ENCODE data around the gene ZNF140. TPM values are rescaled to one million over a fixed set of nuclear protein-coding genes. Genes with fewer than 3 reads are reported as not detected.
A peak's percentile ranks its signal among the peaks of the same experiment; 100 is the strongest.

The ZNF140 gene
- total and polyA plus RNA-seq, 7 experiments from 2014 or later: 11.2 to 30.7 (median 22.9) TPM

DNA sequence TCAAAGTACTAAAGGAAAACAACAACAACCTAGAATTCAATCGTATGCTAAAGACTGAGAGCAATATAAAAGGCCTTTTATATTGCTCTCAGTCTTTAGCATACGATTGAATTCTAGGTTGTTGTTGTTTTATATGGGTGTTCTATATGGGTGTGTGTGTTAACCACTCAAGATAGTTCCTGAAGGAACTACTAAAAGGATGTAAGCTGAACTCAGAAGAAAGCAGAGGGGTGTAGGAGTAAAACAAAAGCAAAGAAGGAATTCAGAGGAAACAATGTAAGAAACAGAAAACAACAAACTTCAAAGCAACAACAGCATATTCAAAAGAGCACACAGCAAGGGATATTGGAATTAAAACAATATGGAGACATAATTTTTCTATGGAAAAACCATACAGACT lies 44.0 kb downstream of the ZNF140 start:
- intact Hi-C loops (cut with micrococcal nuclease): no loop called here
- H3K27ac ChIP-seq (ENCODE audit: low read depth, low read length): no peak overlapping the region
- Mint-ChIP-seq H3K27me3 (no peaks in the 10 kb centered on the region), H3K4me1 (peaks cover 0 to 16% (median 7%) of the 10 kb centered on the region in 7 donors), H3K27ac (no peak overlapping the region), H3K36me3 (peaks cover 21 to 70% (median 65%) of the 10 kb centered on the region in 5 donors), H3K4me3 (peak overlapping the region in 3 of 10 donors; percentile 5 to 23 (median 17)), H3K9me3 (peaks cover 10 to 100% (median 70%) of the 10 kb centered on the region in 11 donors)
- ChIA-PET POLR2A (interaction anchor here (0.6 kb wide), 1 partner anchor 168 kb away, joined by 6 read pairs; no protein-coding TSS in a partner anchor), CTCF (interaction anchor here (0.6 kb wide), 1 partner anchor 469 kb away, joined by 4 read pairs; no protein-coding TSS in a partner anchor)
- H3K27me3 ChIP-seq (ENCODE audit: control insufficient read depth in 2 of 2, insufficient read depth in 2 of 2, low read length in 2 of 2): no peaks in the 10 kb centered on the region
- peaks cover 7 to 65% (median 20%) of the 10 kb centered on the region in 3 experiments for H3K36me3 ChIP-seq (ENCODE audit: control insufficient read depth in 2 of 3, insufficient read depth in 3 of 3, low read length in 3 of 3)
- H3K9me3 ChIP-seq (ENCODE audit: control insufficient read depth in 2 of 3, low read length in 3 of 3): peaks cover 25 to 94% (median 45%) of the 10 kb centered on the region in 3 experiments
- H3K4me3 ChIP-seq (ENCODE audit: low read length): peak overlapping the region; percentile 13
- no peak for DNase-seq
- no peak for ATAC-seq
- H3K4me1 ChIP-seq (ENCODE audit: control insufficient read depth in 2 of 2, insufficient read depth in 2 of 2, low read length in 2 of 2): no peaks in the 10 kb centered on the region

DNA sequence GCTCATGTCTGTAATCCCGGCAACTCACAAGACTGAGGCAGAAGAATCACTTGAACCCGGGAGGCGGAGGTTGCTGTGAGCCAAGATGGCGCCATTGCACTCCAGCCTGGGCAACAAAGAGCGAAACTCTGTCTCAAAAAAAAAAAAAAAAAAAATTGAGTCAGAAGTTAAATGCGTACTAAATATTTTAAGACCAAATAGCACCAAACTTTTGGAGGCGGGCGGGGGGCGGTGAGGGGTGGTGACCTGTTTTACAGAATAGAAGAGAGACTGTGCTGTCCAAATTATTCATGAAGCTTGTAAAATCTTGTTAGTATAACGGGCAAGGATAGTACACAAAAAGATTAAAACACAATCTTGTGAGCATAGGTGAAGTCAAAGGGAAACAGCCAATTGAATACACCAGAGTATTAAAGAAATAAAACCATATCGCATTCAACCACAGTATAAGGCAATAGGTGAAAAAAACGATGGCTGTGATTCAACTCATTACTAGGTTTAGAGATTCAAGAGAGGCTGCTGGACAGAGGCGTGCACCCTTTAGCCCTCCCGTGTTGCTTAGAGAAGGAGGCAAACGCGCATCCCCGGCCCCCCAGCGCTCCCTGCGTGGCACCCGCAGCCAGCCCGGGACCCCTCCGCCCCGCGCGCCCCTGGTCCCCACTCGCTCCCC lies 48.8 kb downstream of the ZNF140 start:
- Histone ChIP-seq H3K27ac (ENCODE audit: low read depth, low read length) (peak overlapping the region; percentile 98), H3K36me3 (ENCODE audit: control insufficient read depth in 2 of 3, insufficient read depth in 3 of 3, low read length in 3 of 3) (peaks cover 3 to 46% (median 8%) of the 10 kb centered on the region in 3 experiments), H3K4me3 (ENCODE audit: low read length) (peak overlapping the region; percentile 62), H3K4me1 (ENCODE audit: control insufficient read depth in 2 of 2, insufficient read depth in 2 of 2, low read length in 2 of 2) (peaks cover 0 to 7% of the 10 kb centered on the region in 2 donors), H3K27me3 (ENCODE audit: control insufficient read depth in 2 of 2, insufficient read depth in 2 of 2, low read length in 2 of 2) (no peaks in the 10 kb centered on the region), H3K9me3 (ENCODE audit: control insufficient read depth in 2 of 3, low read length in 3 of 3) (peaks cover 12 to 68% (median 21%) of the 10 kb centered on the region in 3 experiments)
- DNase-seq (peak in 1 of 9 donors; percentile 14), ATAC-seq (peak; percentile 2)
- ChIA-PET POLR2A (interaction anchor here (0.9 to 3.4 kb wide), 6 partner anchors 20 to 143 kb away, joined by 4 to 23 read pairs (median 10); partner anchors contain the start of genes ZNF140, ZNF26 and ZNF84), CTCF (no interaction called here)
- H3K27me3 Mint-ChIP-seq: no peaks in the 10 kb centered on the region
- intact Hi-C loops (cut with micrococcal nuclease): loop anchor here (1.0 to 5.0 kb wide), 11 partner anchors 49 to 367 kb away; partner anchors contain the start of genes CHFR (in 2 of the 2), ZNF140 (in 2 of the 2), ZNF26 (in 2 of the 2) and ZNF268 (in 2 of the 2)
- peak overlapping the region; percentile 97 to 100 (median 99) for H3K27ac Mint-ChIP-seq
- H3K36me3 Mint-ChIP-seq: peaks cover 20 to 68% (median 64%) of the 10 kb centered on the region in 5 donors
- H3K4me1 Mint-ChIP-seq: peaks cover 14 to 51% (median 27%) of the 10 kb centered on the region in 7 donors
- peaks cover 12 to 100% (median 61%) of the 10 kb centered on the region in 11 donors for H3K9me3 Mint-ChIP-seq
- H3K4me3 Mint-ChIP-seq: peak overlapping the region; percentile 90 to 99 (median 94)

- ChIA-PET CTCF (no interaction called here), POLR2A (interaction anchor here (0.6 to 3.4 kb wide), 10 partner anchors 10 to 355 kb away, joined by 3 to 23 read pairs (median 4); partner anchors contain the start of genes ZNF140, ZNF26 and ZNF84)
- no peaks in the 10 kb centered on the region for H3K27me3 Mint-ChIP-seq
- no peaks in the 10 kb centered on the region for H3K27me3 ChIP-seq (ENCODE audit: control insufficient read depth in 2 of 2, insufficient read depth in 2 of 2, low read length in 2 of 2)
- peaks cover 0 to 7% of the 10 kb centered on the region in 2 donors for H3K4me1 ChIP-seq (ENCODE audit: control insufficient read depth in 2 of 2, insufficient read depth in 2 of 2, low read length in 2 of 2)
- H3K36me3 ChIP-seq (ENCODE audit: control insufficient read depth in 2 of 3, insufficient read depth in 3 of 3, low read length in 3 of 3): peaks cover 3 to 48% (median 3%) of the 10 kb centered on the region in 3 experiments
- H3K36me3 Mint-ChIP-seq: peaks cover 22 to 68% (median 65%) of the 10 kb centered on the region in 5 donors
- DNase-seq (peak; percentile 96 to 99 (median 98)), ATAC-seq (peak; percentile 93)
- peak within 1 kb of the TSS; percentile 97 to 100 (median 99) for H3K27ac Mint-ChIP-seq
- intact Hi-C loops (cut with micrococcal nuclease): loop anchor here (1.0 to 5.0 kb wide), 11 partner anchors 50 to 368 kb away; partner anchors contain the start of genes CHFR (in 2 of the 2), ZNF140 (in 2 of the 2), ZNF26 (in 2 of the 2) and ZNF268 (in 2 of the 2)
- H3K4me1 Mint-ChIP-seq: peaks cover 15 to 51% (median 27%) of the 10 kb centered on the region in 7 donors
- H3K4me3 Mint-ChIP-seq: peak within 1 kb of the TSS; percentile 90 to 99 (median 94)
- H3K9me3 ChIP-seq (ENCODE audit: control insufficient read depth in 2 of 3, low read length in 3 of 3): peaks cover 5 to 68% (median 14%) of the 10 kb centered on the region in 3 experiments
- H3K27ac ChIP-seq (ENCODE audit: low read depth, low read length): peak within 1 kb of the TSS; percentile 98
- H3K4me3 ChIP-seq (ENCODE audit: low read length): peak within 1 kb of the TSS; percentile 62
- H3K9me3 Mint-ChIP-seq: peaks cover 14 to 100% (median 60%) of the 10 kb centered on the region in 11 donors
Observed at GRCh38 chr12:133130038-133130807, 49.5 kb downstream of the ZNF140 start, which contains the start of the genes ZNF10 and ZNF891. TSS of gene ZNF10 (plus strand) at chr12:133130627. CDS start at chr12:133144493, 13,866 bp downstream. TSS of gene ZNF891 (minus strand) at chr12:133130274. CDS start at chr12:133121918, 8,356 bp downstream.

DNA sequence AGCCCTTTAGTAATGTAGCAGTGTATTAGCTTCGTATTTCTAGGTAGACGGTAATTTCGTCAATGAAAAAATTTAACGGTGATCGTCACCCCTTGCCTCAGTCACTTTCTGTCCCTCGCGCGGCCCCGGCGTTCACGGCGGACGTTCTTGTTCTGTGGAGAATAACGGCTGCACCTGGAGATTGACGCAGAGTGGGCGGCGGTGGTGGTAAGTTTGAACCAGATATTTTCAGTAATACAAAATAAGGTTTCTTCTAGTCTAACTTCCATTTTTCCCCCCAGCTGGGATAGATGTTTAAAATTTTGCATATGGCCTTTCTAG lies 50.0 kb downstream of the ZNF140 start:
- Mint-ChIP-seq H3K4me3 (peak overlapping the region; percentile 90 to 99 (median 94)), H3K9me3 (peaks cover 18 to 100% (median 60%) of the 10 kb centered on the region in 11 donors), H3K36me3 (peaks cover 27 to 68% (median 65%) of the 10 kb centered on the region in 5 donors), H3K27me3 (no peaks in the 10 kb centered on the region), H3K4me1 (peaks cover 15 to 51% (median 27%) of the 10 kb centered on the region in 7 donors), H3K27ac (peak overlapping the region; percentile 97 to 100 (median 99))
- ChIA-PET POLR2A (interaction anchor here (0.6 to 3.4 kb wide), 10 partner anchors 11 to 356 kb away, joined by 3 to 23 read pairs (median 6); partner anchors contain the start of genes ZNF140, ZNF26 and ZNF84), CTCF (no interaction called here)
- Histone ChIP-seq H3K27ac (ENCODE audit: low read depth, low read length) (peak overlapping the region; percentile 98), H3K36me3 (ENCODE audit: control insufficient read depth in 2 of 3, insufficient read depth in 3 of 3, low read length in 3 of 3) (peaks cover 0 to 48% (median 9%) of the 10 kb centered on the region in 3 experiments), H3K9me3 (ENCODE audit: control insufficient read depth in 2 of 3, low read length in 3 of 3) (peaks cover 0 to 68% (median 13%) of the 10 kb centered on the region in 3 experiments), H3K27me3 (ENCODE audit: control insufficient read depth in 2 of 2, insufficient read depth in 2 of 2, low read length in 2 of 2) (no peaks in the 10 kb centered on the region), H3K4me3 (ENCODE audit: low read length) (peak overlapping the region; percentile 62), H3K4me1 (ENCODE audit: control insufficient read depth in 2 of 2, insufficient read depth in 2 of 2, low read length in 2 of 2) (peaks cover 0 to 7% of the 10 kb centered on the region in 2 donors)
- ATAC-seq (peak; percentile 26), DNase-seq (no peak)
- intact Hi-C loops (cut with micrococcal nuclease): loop anchor here (1.0 to 5.0 kb wide), 11 partner anchors 50 to 368 kb away; partner anchors contain the start of genes CHFR (in 2 of the 2), ZNF140 (in 2 of the 2), ZNF26 (in 2 of the 2) and ZNF268 (in 2 of the 2)

- peak overlapping the region in 2 of 10 donors; percentile 5 to 9 for H3K4me3 Mint-ChIP-seq
- Histone ChIP-seq H3K4me3 (ENCODE audit: low read length) (no peak overlapping the region), H3K36me3 (ENCODE audit: control insufficient read depth in 2 of 3, insufficient read depth in 3 of 3, low read length in 3 of 3) (peaks cover 0 to 72% (median 18%) of the 10 kb centered on the region in 3 experiments), H3K4me1 (ENCODE audit: control insufficient read depth in 2 of 2, insufficient read depth in 2 of 2, low read length in 2 of 2) (peaks cover 0 to 7% of the 10 kb centered on the region in 2 donors), H3K27me3 (ENCODE audit: control insufficient read depth in 2 of 2, insufficient read depth in 2 of 2, low read length in 2 of 2) (no peaks in the 10 kb centered on the region), H3K27ac (ENCODE audit: low read depth, low read length) (no peak overlapping the region), H3K9me3 (ENCODE audit: control insufficient read depth in 2 of 3, low read length in 3 of 3) (peaks cover 0 to 80% (median 42%) of the 10 kb centered on the region in 3 experiments)
- no peak for ATAC-seq
- peaks cover 61 to 89% (median 83%) of the 10 kb centered on the region in 5 donors for H3K36me3 Mint-ChIP-seq
- ChIA-PET POLR2A (no interaction called here), CTCF (no interaction called here)
- DNase-seq: no peak
- H3K9me3 Mint-ChIP-seq: peaks cover 37 to 100% (median 66%) of the 10 kb centered on the region in 11 donors
- no peaks in the 10 kb centered on the region for H3K27me3 Mint-ChIP-seq
- peak overlapping the region in 2 of 9 donors; percentile 29 to 82 for H3K27ac Mint-ChIP-seq
- H3K4me1 Mint-ChIP-seq: peaks cover 6 to 41% (median 19%) of the 10 kb centered on the region in 7 donors
- intact Hi-C loops (cut with micrococcal nuclease): no loop called here
Observed at GRCh38 chr12:133135747-133136146, 55.0 kb downstream of the ZNF140 start.
